HPDE6-E6E7 (cell line): Measurements from ENCODE around the gene ATF7.

Source experiments
- DNase-seq: peaks from one replicate; pipeline ENCODE4 v3.0.0; 2011; ENCODE audit warnings: missing footprints; ENCODE audit errors: extremely low spot score

The ATF7 gene

DNA sequence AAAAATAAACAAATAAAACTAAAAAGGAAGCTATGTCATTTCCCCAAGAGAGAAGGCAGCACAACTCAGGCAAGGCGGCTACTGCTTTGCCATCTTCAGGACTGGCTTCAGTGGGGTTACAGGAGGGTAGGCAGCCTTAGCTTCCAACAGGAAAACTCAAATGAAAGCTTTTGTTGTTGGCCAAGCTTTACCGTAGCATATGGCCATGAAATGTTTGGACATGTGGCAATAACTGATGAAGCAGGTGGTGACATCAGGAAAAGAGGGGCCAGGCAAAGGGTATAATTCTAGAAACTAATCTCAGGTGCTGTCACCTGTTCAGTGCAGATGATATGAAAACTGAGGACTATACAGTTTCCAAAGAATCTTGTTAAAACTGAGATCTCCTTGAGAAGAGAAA, 96.1 kb downstream of the ATF7 start:
- no peak for DNase-seq

GRCh38 chr12:53524476-53524875, 101.7 kb downstream of the ATF7 start:
- no peak for DNase-seq

DNA sequence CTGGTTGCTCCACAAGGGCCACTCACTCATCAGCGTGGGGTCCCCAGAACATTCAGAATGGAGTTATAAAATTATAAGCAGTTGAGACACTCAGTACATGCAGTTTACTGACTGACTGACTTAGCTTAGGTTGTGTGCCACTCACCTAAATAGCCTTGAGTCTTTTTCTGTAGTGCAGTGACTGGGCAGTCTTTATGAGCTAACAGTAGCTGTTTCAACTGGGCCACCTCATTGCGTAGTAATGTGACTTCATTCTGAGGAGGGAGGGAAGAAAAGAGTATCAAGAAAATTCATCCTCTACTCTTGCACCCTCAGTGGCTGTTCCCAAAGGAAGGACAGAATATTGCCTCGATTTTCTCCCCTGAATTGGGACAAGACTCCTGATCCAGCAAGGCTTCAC, 103.1 kb downstream of the ATF7 start:
- no peak for DNase-seq

DNA sequence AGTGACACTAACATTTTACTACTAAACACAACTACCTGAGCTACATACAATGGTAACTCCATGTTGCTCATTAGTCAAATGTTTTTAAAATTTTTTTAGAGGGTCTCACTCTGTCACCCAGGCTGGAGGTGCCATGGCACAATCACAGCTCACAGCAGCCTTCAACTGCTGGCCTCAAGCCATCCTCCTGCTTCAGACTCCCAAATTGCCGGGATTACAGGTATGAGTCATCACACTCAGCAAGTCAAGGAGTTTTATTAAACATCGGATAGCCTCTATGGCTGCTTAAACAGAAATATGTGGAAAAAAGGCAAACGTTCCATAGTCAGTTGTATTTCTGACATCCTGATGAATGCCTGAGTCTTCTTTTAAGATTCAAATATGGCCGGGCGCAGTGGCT, 107.8 kb downstream of the ATF7 start:
- no peak for DNase-seq

DNA sequence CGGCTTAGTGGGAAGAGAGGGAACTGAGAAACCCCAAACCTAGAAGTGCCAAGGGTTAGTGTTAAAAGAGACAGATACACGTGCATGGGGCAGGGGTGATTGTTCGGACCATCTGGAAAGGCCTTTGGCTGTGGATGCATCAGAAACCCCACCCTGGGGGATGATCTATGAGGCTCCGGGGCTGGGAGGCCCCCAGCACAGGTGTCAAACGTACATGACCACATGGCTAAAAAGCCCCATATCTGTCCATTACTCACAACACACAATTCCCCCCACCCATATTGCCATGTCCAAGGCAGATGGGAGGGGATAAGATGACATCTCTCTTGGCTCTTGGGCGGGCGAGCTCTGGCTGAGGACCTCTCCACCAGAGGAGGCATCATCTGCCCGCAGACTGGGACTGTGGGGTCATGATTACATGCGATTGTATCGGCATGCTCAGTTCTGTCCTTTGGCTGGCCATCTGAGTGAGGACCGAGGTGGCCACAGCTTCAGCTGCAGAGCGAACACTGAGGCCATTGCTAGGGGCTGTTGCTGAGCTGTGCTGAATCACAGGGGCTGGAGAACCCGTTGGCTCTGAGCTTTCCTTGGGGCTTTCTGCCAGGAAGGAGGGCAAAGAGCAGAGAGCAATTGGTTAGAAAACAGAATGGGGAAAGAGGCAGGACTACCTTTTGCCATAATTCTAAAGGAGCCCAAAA, 109.3 kb downstream of the ATF7 start:
- DNase-seq = no peak

DNA sequence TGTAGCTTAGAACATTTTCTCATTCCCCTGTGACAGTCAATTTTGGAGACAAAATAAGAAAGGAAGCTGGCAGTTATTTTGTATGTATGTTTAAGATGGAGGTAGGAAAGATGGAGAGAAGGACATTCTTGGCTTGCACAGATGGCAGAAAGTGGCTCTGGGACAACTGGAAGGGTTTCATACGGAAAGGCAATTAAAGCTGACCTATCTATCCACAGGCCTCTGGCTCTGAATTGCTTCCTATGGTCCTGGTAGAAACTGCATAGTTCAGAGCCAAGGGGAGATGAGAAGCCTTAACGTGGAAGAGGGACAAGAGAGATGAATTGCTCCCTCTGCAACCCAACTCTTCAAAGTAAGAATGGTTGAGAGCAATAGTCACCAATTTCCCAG, 110.9 kb downstream of the ATF7 start:
- DNase-seq = no peak

GRCh38 chr12:53514628-53515290, 111.4 kb downstream of the ATF7 start:
- no peak for DNase-seq

GRCh38 chr12:53513712-53514410, 112.3 kb downstream of the ATF7 start:
- DNase-seq = no peak

GRCh38 chr12:53510181-53510812, 115.9 kb downstream of the ATF7 start:
- DNase-seq = no peak

DNA sequence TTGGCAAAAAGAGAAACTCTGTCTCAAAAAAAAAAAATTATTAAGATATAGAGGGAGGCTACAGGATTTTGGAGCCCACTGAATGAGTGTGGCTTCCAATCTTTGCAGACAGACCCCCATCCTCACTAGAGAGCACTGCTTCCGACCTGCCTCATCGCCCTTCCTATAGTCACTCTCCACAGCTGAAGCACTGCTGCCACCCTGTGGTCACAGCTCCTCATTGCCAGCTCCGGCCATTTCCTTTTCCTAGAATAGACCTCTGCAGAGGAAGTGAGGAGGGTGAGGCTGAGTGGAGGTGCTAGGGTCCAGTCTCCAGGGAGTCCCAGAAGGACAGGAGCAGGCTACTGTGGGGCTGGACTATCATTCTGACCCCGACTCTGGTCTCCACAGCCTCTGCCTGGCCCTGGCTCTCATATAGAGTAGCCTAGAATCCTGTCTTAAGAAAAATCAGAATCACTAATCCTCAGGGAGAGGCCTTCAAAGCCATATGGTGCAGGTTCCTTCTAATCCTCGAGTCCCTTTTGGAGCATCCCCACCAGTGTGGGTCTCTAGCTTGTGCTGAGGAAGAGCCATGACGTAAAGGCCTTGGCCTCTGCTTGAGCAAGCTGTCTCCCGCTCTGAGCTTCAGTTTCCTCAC, 117.5 kb downstream of the ATF7 start:
- peak; percentile 72 for DNase-seq

GRCh38 chr12:53507603-53507885, 118.6 kb downstream of the ATF7 start:
- no peak for DNase-seq

DNA sequence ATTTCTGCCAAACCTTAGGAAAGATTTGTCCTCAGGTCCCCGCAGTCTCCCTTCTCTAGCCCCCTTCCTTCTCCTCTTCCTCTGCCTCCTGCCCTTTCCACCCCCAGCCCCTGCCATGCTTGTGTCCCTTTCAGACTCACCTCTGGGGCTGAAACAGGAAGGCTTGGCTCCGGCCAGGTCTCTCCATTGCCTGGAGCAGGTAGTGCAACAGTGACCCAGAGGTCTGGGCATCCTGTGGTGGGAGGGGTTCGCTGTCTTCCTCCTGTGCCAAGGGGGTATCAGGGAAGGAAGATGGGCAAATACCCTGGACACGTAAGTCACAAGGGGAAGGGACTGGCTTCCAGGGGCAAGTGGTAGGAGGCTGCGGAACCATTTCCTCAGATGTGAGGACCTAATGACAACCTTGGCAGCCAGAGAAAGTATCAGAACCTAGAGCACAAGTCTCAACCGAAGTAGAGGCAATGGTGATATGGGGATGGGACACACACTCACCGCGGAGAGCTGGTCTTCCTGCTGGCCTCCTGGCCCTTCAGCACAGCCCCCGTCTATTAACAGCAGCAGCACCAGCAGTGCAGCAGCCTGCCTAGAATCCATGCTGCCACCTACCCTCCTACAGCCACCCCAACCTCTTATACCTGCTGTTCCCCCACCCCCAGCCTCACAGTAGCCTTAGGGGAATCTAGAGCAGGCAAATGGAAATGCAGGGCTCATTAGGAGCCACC, 119.1 kb downstream of the ATF7 start, which contains the start of gene NPFF:
TSS of gene NPFF (minus strand) at position 604 of the 722 bp plus-strand sequence. CDS start at position 594, 10 bp downstream.
- DNase-seq = no peak

GRCh38 chr12:53506450-53506785, 119.8 kb downstream of the ATF7 start:
- no peak for DNase-seq

DNA sequence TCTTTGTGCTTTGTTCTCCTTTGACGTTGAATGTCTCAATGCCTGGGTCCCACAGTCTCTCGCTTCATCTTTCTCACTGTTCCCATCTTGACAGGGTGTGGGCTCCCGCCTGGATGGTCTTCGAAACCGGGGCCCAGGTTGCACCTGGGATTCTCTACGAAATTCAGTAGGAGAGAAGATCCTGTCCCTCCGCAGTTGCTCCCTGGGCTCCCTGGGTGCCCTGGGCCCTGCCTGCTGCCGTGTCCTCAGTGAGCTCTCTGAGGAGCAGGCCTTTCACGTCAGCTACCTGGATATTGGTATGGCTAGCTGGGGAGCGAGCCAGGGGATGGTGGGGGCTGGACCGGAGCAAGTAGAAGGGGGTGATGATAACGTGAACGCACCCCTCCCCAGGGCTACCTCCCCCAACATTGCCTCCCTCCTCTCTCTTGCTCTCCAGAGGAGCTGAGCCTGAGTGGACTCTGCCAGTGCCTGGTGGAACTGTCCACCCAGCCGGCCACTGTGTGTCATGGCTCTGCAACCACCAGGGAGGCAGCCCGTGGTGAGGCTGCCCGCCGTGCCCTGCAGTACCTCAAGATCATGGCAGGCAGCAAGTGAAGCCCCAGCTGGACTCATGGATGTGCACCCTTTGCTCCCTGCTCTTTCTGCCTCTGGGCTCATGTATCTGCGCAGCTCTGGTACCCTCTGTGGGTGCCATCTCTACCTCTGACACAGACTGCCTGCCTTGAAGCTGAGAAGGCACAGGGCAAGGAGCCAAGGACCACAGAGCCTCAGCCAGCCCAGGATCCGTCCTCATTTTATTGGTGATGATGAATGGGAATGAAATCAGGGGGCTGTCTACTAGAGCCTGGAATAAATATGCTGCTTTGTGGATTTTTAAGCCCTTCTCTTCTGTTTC, 120.4 kb downstream of the ATF7 start:
- DNase-seq = no peak

DNA sequence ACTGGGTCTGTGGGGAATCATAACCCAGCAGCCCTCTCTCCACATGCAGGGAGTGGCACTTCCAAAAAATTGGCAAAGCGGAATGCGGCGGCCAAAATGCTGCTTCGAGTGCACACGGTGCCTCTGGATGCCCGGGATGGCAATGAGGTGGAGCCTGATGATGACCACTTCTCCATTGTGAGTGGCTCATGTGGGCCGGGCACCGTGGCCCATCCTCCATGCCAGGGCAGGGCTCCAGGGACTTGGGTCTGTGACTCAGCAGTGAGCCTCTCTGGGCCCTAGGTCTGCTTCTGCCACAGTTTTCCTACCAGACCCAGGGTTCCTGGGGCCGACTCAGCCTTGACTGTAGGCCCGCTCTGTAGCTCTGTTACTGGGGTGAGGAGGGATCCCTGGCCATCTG, 121.1 kb downstream of the ATF7 start:
- DNase-seq = no peak

DNA sequence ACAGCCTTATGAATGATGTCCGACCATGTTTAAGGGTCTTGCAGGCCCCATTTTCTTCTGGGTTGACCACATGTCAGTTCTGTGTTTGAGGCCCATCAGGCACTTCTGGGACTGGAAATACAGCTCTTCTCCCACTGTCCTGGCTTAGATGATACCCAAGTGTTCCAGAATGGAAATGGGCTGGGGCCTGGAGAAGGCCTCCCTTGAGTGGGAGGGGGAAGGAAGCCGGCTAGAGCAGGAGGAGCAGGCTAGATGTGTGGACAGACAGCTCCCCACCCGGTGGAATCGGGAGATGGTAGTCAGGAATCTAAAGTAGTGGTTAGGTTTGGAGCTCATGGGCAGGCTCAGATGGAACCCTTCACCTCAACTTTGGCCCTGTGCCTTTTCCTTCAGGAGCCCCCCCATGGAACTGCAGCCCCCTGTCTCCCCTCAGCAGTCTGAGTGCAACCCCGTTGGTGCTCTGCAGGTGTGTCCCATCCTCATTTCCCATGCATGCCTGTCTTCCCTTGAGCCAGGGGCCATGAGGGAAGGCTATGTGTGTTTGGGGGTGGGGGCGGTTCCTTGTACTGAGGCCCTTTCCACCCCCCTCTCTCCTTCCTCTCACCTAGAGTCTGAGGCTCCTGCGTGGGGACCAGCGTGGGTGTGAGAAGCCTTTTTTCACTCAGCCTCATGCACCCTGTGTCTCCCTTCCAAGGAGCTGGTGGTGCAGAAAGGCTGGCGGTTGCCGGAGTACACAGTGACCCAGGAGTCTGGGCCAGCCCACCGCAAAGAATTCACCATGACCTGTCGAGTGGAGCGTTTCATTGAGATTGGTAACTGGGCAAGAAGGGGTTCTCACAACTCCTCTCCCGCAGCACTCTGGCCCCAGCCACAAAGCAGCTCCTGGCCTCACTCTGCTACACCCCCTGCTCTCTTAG, 121.9 kb downstream of the ATF7 start:
- DNase-seq = no peak

GRCh38 chr12:53502983-53503728, 123.0 kb downstream of the ATF7 start:
- DNase-seq = no peak

DNA sequence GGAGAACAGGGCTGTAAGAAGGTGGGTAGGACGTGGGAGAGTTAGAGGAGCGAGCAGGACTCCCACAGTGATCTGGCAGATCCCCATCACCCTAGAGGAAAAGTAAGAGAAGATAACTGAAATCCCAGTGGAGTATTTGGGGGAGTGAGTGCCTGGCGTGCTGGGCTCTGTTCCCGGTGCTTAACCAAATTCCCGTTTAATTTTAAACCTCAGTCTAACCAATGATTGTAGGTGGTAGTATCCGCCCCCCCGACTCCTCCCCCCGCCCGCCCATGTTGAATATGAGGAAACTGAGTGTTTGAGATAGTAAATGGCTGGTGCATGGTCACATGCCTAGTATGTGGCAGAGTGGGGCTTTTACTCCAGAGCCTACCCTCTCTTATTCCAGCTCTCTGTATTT, 123.9 kb downstream of the ATF7 start:
- DNase-seq = no peak
